Effector memory CD8-positive, alpha-beta T cell (primary cell): ENCODE measurements around the gene RBP3.
A peak's percentile ranks its signal among the peaks of the same experiment; 100 is the strongest.

Experiments
- ATAC-seq: fragments of 150-1000 bp; cut with Tn5 transposase; replicated peaks from 2 replicates; pipeline ENCODE4 v1.10.0; 2021; ENCODE audit warnings: mild to moderate bottlenecking, moderate library complexity
- DNase-seq, 3 experiments: peaks; one replicate each; pipeline ENCODE4 v3.0.0; 2021
- H3K27ac Mint-ChIP-seq, 2 donors: one replicate each; pipeline ENCODE4 v1.8.0; 2022; ENCODE audit warnings: mild to moderate bottlenecking in 2 of 2, mixed read lengths in 2 of 2, moderate library complexity in 2 of 2
- H3K27me3 Mint-ChIP-seq, 2 donors: one replicate each; pipeline ENCODE4 v1.8.0; 2022; ENCODE audit warnings: mixed read lengths in 2 of 2
- H3K36me3 Mint-ChIP-seq: one replicate; pipeline ENCODE4 v1.8.0; 2022; ENCODE audit warnings: mild to moderate bottlenecking, moderate library complexity, mixed read lengths; ENCODE audit not compliant: insufficient read depth
- H3K4me1 Mint-ChIP-seq, 2 donors: one replicate each; pipeline ENCODE4 v1.8.0; 2022; ENCODE audit warnings: low read depth in 2 of 2, mixed read lengths in 2 of 2
- H3K4me3 Mint-ChIP-seq, 2 donors: one replicate each; pipeline ENCODE4 v1.8.0; 2022; ENCODE audit warnings: mild to moderate bottlenecking in 2 of 2, mixed read lengths in 2 of 2, moderate library complexity in 2 of 2
- H3K9me3 Mint-ChIP-seq, 2 donors: one replicate each; pipeline ENCODE4 v1.8.0; 2022; ENCODE audit warnings: mixed read lengths in 2 of 2

The RBP3 gene

DNA sequence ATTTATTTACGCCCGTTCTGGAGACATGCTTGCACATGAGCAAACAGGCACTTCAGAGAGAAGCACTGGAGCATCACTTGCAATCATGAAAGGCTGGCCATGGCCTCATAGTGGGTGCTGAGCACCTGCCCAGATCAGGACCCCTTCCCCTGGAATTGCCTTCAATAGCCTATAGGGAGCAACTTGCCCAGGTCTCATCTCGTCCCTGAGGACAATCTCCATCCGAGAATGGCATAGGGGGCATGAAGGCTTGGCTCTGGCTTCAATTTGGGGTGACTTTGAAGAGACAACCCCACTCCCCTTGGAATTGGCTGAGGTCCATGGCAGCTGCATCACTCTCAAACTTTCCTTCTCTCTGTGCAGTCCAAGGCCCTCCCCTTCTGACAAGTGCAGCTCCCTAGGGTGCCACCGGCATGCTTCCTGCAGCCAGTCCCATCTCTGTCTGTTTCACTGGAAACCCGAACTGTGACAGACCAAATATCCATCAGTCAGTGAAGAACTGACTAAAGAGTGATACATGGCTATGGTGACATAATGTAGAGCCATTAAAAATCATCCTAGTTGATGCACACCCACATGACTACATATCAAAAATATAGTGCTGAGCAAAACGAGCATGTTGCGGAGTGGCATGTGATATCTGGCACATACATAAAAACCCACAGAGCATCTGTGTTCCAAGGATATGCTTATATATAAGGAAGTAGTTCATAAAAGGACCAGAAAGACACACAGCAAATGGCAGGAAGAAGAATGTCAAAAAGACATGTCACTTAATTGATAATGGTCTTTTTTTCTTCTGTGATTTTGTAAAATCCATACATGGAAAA is 13.5 kb upstream of the RBP3 start:
- peaks cover 19 to 42% of the 10 kb centered on the region in 2 donors for H3K27me3 Mint-ChIP-seq
- DNase-seq: no peak
- H3K4me3 Mint-ChIP-seq: no peak overlapping the region
- no peaks in the 10 kb centered on the region for H3K36me3 Mint-ChIP-seq
- H3K27ac Mint-ChIP-seq: no peak overlapping the region
- no peak for ATAC-seq
- no peaks in the 10 kb centered on the region for H3K9me3 Mint-ChIP-seq
- peaks cover 0 to under 1% of the 10 kb centered on the region in 2 donors for H3K4me1 Mint-ChIP-seq

DNA sequence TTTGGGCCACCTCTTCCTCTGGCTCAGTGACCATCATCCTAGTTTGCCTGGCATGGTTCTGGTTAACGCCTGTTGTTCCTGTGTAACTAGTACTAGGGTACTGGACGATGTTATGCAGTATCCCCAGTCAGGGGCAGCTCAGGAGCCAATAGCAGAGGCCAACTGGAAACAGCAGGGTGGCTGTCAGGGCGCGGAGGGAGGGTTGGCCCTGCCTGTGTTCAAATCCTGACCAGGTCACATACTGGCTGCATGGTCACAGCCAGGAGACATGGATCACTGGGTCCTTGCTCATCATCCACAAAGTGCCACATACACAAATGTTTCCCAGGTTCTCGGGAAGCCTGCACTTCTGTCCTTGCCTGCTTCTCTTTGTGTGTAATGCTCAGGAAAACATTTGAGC is 12.3 kb upstream of the RBP3 start:
- Mint-ChIP-seq H3K27me3 (peaks cover 31 to 54% of the 10 kb centered on the region in 2 donors), H3K4me1 (peaks cover 0 to 2% of the 10 kb centered on the region in 2 donors), H3K9me3 (no peaks in the 10 kb centered on the region), H3K36me3 (no peaks in the 10 kb centered on the region), H3K4me3 (no peak overlapping the region), H3K27ac (no peak overlapping the region)
- no peak for ATAC-seq
- DNase-seq: no peak

DNA sequence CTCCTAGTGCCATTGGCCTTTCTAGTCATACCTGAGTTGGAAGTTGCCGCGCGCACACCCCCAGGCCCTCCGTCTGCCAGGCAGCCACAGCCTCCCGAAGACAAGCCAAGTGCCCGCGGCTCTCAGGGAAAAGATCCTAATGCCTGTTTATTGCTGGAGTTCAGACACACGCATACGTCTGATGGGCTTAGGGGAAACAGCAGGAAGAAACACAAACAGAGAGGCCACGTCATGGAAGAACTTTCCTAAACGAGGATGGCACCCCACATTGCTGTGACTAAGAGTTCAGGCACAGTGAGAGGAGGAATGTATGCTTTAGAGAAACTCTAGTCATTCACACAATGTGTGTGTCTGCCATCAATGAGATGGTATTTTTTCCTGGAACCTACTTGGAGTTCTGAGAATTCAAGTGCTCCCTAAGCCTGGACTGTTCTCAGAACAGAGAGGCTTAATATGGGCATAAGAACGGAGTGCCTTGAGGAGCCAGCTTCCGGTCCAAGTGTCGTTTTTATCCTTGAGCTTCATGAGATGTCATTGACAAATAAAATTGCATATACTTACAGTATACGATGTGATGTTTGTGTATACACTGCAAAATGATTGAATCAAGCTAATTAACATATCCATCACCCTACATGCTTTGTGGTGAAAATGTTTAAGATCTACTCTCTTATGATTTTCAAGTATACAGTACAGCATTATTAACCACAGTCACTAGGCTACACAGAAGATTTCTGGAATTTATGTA is 11.6 kb upstream of the RBP3 start:
- H3K36me3 Mint-ChIP-seq: no peaks in the 10 kb centered on the region
- H3K4me3 Mint-ChIP-seq: no peak overlapping the region
- H3K9me3 Mint-ChIP-seq: no peaks in the 10 kb centered on the region
- H3K27me3 Mint-ChIP-seq: peaks cover 31 to 60% of the 10 kb centered on the region in 2 donors
- DNase-seq (no peak), ATAC-seq (no peak)
- no peak overlapping the region for H3K27ac Mint-ChIP-seq
- peaks cover 0 to 2% of the 10 kb centered on the region in 2 donors for H3K4me1 Mint-ChIP-seq

DNA sequence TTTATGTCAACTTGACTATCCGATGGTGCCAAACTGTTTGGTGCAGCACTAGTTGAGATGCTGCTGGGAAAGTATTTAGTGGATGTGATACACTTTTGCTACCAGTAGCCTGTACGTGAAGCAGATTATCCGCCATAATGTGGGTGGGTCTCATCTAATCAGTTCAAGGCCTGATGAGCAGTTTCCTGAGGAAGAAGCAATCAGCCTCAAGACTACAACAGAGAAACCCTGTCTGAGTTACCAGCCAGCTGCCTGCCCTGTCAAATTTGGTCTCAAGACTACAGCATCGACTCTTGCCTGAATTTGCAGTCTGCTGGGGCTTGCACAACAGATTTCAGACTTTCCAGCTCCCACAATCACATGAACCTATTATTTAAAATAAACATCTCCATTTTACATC is 10.9 kb upstream of the RBP3 start:
- H3K27me3 Mint-ChIP-seq: peaks cover 31 to 60% of the 10 kb centered on the region in 2 donors
- ATAC-seq: no peak
- H3K27ac Mint-ChIP-seq: no peak overlapping the region
- H3K36me3 Mint-ChIP-seq: no peaks in the 10 kb centered on the region
- no peaks in the 10 kb centered on the region for H3K9me3 Mint-ChIP-seq
- H3K4me1 Mint-ChIP-seq: peaks cover 0 to 2% of the 10 kb centered on the region in 2 donors
- no peak overlapping the region for H3K4me3 Mint-ChIP-seq
- no peak for DNase-seq

DNA sequence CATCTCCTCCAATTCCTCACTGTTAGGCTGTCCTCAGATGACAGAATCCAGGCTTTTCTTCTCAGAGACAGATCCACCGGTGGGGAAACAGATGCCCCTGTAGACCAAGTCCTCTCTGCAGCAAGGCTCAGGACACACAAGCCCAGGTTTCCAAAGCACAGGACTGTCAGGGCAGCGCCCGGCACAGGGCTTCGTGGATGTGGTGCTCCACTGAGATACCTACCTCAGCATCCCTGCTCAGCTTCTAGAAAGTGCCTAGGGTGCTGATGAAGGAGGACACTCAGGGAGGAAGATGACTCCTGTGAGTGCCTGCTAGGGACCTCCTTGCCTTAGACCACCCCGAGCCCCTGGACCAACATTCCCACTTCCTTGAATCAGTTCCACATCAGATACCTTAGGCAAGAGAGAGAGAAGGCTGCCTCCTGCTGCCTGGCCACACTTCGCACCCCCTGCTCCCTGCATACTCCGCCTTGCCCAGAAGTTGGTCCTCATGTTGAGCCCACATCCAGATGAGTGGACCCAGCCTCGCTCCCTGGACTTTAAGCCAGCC is 8.9 kb upstream of the RBP3 start:
- Mint-ChIP-seq H3K27me3 (peaks cover 25 to 50% of the 10 kb centered on the region in 2 donors), H3K4me3 (no peak overlapping the region), H3K9me3 (no peaks in the 10 kb centered on the region), H3K36me3 (no peaks in the 10 kb centered on the region), H3K27ac (no peak overlapping the region), H3K4me1 (peaks cover 0 to 2% of the 10 kb centered on the region in 2 donors)
- DNase-seq (no peak), ATAC-seq (no peak)

DNA sequence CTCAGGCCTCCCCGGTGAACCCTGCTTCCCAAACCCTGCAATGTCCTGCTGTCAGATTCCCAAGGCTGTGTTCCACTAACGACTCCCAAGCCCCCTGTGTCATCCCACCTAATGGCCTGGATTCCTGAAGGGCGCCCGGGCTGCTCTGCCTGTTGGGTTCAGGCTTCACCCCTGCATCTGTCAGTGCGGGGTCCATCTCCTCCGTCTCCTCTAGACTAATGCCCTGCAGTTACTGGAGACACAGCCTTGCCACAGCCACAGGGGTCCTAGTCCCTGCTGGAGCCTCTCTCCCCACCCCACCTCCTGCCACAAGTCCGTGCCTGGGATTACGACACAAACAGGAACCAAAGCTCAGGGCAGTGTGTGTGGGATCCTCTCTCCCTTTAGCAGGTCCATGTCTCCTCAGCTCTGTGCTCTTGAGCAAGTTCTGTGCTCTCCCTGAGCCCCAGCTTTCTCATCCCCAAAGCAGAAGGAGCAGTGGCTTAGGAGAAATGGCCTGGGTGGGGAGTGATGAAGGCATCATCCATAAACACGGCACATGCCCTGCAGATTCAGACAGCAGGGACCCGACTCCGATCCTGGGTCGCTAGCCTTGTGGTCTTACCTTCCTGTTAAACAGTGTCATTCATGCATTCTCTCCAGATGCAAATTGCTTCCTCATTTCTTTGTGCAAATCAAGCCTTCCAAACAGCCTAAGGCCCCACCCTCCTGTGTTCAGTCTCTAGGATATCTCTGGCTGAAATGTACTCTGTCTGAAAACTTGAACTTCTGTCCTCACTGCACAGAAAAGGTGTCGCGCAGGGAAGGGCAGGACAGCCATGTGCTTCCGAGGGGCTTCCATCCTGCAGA is 8.2 kb upstream of the RBP3 start:
- DNase-seq (no peak), ATAC-seq (no peak)
- peaks cover 19 to 43% of the 10 kb centered on the region in 2 donors for H3K27me3 Mint-ChIP-seq
- H3K36me3 Mint-ChIP-seq: no peaks in the 10 kb centered on the region
- H3K4me3 Mint-ChIP-seq: no peak overlapping the region
- no peaks in the 10 kb centered on the region for H3K9me3 Mint-ChIP-seq
- H3K4me1 Mint-ChIP-seq: peaks cover 0 to 2% of the 10 kb centered on the region in 2 donors
- no peak overlapping the region for H3K27ac Mint-ChIP-seq

DNA sequence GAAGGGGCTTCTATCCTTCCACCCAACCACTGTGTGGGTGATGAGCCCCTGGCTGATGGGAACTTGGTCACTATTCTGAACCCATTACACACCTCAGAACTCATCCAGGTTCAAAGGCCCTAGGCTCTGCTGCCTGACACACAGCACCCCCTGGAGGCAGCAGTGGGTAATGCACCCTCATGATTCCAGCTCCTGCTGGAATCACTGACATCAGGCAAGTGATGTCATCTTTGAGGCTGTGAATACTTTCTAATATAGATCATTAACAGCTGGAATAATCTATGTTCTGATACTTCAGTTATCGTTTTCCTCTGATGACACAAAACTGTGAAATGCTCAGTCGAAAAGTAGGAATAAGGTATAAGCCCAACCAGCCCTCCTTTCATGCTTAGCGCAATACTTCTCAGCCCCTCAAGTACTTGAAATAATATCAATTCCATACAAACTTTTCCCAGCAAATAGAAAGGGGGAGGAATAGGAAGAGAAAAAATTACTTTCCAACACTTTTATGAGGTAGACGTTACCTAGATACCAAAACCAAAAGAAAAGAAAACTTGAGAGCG is 7.5 kb upstream of the RBP3 start:
- peak; percentile 33 to 57 (median 37) for DNase-seq
- Mint-ChIP-seq H3K27ac (no peak overlapping the region), H3K36me3 (no peaks in the 10 kb centered on the region)

DNA sequence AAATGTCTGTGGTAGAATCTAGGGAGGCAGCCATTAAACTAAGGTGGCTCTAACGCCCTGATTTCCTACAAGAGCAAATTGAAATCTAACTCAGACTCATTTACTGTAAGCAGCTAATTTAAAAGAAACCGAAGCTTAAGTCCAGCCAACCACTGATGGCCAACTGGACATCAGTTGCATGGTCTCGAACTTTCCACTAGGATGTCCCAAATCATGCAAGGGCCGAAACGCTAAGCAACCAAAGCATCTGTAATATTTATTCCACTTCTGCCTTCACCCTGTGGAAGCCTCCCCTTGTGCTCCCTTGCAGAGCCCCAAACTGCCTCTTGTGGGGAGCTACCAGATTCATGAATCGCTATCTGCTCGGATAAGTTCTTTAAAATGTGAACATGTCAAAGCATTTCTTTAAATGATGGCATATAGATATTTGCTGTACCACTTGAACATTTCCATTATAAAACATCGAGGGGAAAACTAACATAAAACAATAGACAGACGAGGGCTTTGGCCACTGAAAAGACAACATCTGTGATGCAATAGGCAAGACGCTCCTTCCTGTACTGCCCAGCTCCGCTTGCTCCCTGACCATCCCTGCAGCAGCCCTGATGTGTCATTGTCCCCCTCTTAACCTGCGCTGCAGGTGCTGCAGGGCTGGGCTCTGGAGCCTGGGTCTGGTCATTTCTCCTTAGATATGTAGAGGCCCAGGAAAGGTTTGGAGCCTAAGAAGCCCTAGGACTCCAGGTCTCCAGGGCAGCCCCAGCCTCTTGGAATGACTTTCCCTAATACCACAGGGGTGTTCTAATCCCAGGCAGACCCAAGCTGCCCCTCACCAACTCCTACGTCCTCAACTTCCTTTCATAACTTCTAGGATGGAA is 2.9 kb upstream of the RBP3 start:
- Mint-ChIP-seq H3K27me3 (peaks cover 13% of the 10 kb centered on the region in 2 donors), H3K4me1 (no peaks in the 10 kb centered on the region), H3K27ac (no peak overlapping the region), H3K4me3 (no peak overlapping the region), H3K36me3 (no peaks in the 10 kb centered on the region), H3K9me3 (no peaks in the 10 kb centered on the region)
- DNase-seq (no peak), ATAC-seq (no peak)

More for the DNA sequence above, 7.5 kb upstream of the RBP3 start:
- Mint-ChIP-seq H3K4me3 (no peak overlapping the region), H3K9me3 (no peaks in the 10 kb centered on the region), H3K4me1 (peaks cover 0 to 2% of the 10 kb centered on the region in 2 donors), H3K27me3 (peaks cover 17 to 36% of the 10 kb centered on the region in 2 donors)
- peak; percentile 44 for ATAC-seq

DNA sequence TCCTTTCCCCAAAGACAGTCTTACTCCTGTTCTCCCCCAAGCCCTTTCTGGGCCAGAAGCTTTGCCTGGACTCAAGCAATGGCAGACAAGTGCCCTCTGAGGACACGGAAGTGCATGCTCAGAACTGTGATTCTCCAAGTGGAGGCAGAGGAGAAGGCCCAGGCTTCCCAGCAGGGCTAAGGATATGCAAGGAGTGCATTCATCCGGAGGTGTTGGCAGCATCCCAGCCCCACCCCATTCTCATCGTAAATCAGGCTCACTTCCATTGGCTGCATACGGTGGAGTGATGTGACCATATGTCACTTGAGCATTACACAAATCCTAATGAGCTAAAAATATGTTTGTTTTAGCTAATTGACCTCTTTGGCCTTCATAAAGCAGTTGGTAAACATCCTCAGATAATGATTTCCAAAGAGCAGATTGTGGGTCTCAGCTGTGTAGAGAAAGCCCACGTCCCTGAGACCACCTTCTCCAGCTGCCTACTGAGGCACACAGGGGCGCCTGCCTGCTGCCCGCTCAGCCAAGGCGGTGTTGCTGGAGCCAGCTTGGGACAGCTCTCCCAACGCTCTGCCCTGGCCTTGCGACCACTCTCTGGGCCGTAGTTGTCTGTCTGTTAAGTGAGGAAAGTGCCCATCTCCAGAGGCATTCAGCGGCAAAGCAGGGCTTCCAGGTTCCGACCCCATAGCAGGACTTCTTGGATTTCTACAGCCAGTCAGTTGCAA is 1.4 kb upstream of the RBP3 start:
- Mint-ChIP-seq H3K9me3 (no peaks in the 10 kb centered on the region), H3K27ac (no peak overlapping the region), H3K4me3 (no peak overlapping the region), H3K4me1 (no peaks in the 10 kb centered on the region), H3K36me3 (no peaks in the 10 kb centered on the region), H3K27me3 (peaks cover 0 to 6% of the 10 kb centered on the region in 2 donors)
- no peak for ATAC-seq
- DNase-seq: no peak

DNA sequence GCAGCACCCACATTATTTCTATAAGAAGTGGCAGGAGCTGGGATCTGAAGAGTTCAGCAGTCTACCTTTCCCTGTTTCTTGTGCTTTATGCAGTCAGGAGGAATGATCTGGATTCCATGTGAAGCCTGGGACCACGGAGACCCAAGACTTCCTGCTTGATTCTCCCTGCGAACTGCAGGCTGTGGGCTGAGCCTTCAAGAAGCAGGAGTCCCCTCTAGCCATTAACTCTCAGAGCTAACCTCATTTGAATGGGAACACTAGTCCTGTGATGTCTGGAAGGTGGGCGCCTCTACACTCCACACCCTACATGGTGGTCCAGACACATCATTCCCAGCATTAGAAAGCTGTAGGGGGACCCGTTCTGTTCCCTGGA is 874 bp upstream of the RBP3 start:
- Mint-ChIP-seq H3K4me1 (no peaks in the 10 kb centered on the region), H3K27me3 (peaks cover 0 to 6% of the 10 kb centered on the region in 2 donors), H3K27ac (no peak overlapping the region), H3K36me3 (no peaks in the 10 kb centered on the region), H3K4me3 (no peak overlapping the region), H3K9me3 (no peaks in the 10 kb centered on the region)
- DNase-seq: no peak
- no peak for ATAC-seq

DNA sequence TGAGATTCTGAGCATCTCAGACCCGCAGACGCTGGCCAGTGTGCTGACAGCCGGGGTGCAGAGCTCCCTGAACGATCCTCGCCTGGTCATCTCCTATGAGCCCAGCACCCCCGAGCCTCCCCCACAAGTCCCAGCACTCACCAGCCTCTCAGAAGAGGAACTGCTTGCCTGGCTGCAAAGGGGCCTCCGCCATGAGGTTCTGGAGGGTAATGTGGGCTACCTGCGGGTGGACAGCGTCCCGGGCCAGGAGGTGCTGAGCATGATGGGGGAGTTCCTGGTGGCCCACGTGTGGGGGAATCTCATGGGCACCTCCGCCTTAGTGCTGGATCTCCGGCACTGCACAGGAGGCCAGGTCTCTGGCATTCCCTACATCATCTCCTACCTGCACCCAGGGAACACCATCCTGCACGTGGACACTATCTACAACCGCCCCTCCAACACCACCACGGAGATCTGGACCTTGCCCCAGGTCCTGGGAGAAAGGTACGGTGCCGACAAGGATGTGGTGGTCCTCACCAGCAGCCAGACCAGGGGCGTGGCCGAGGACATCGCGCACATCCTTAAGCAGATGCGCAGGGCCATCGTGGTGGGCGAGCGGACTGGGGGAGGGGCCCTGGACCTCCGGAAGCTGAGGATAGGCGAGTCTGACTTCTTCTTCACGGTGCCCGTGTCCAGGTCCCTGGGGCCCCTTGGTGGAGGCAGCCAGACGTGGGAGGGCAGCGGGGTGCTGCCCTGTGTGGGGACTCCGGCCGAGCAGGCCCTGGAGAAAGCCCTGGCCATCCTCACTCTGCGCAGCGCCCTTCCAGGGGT is 703 bp downstream of the RBP3 start:
- no peaks in the 10 kb centered on the region for H3K9me3 Mint-ChIP-seq
- no peaks in the 10 kb centered on the region for H3K4me1 Mint-ChIP-seq
- DNase-seq (no peak), ATAC-seq (no peak)
- H3K36me3 Mint-ChIP-seq: no peaks in the 10 kb centered on the region
- no peak overlapping the region for H3K4me3 Mint-ChIP-seq
- no peak overlapping the region for H3K27ac Mint-ChIP-seq
- H3K27me3 Mint-ChIP-seq: peaks cover 0 to 10% of the 10 kb centered on the region in 2 donors
